Endothelial cell of umbilical vein (primary cell): Measurements from ENCODE around the gene DNAJC4.

Experiments
- EZH2 ChIP-seq: IDR thresholded peaks from 2 replicates; pipeline ENCODE4 v1.6.1; 2012; ENCODE audit warnings: borderline replicate concordance, low read depth, mild to moderate bottlenecking, moderate library complexity, low read length, inconsistent platforms; ENCODE audit not compliant: severe bottlenecking
- FOS ChIP-seq: IDR thresholded peaks from 2 replicates; pipeline ENCODE4 v1.6.1; 2011; ENCODE audit warnings: mild to moderate bottlenecking, low read length, moderate library complexity, borderline replicate concordance; ENCODE audit not compliant: insufficient read depth
- MYC ChIP-seq: IDR thresholded peaks from one replicate; pipeline ENCODE4 v1.6.1; 2011; ENCODE audit warnings: mild to moderate bottlenecking, low read depth, low read length
- POLR2A ChIP-seq: IDR thresholded peaks from 2 replicates; pipeline ENCODE4 v1.6.1; 2012; ENCODE audit warnings: low read depth, mild to moderate bottlenecking, control low read depth, low read length
- POLR2AphosphoS5 ChIP-seq: IDR thresholded peaks from 2 replicates; pipeline ENCODE4 v1.6.1; 2012; ENCODE audit warnings: low read depth, mild to moderate bottlenecking, control low read depth, low read length, moderate library complexity; ENCODE audit not compliant: insufficient read depth
- TF ChIP-seq, protein P1 (sequence below), 2 donors: IDR thresholded peaks; 1 replicate in 1 of 2; 2 replicates in 1 of 2; pipeline ENCODE4 v1.5.1; 2011; ENCODE audit warnings: low read length in 2 of 2, mild to moderate bottlenecking in 2 of 2, moderate library complexity in 2 of 2, control low read depth in 1 of 2, inconsistent platforms in 1 of 2, low read depth in 1 of 2; ENCODE audit not compliant: insufficient read depth in 1 of 2; ENCODE audit errors: extremely low read depth in 1 of 2

GRCh38 chr11:64250415-64251015, 20.2 kb downstream of the DNAJC4 start:
- TF ChIP-seq, protein P1, sequence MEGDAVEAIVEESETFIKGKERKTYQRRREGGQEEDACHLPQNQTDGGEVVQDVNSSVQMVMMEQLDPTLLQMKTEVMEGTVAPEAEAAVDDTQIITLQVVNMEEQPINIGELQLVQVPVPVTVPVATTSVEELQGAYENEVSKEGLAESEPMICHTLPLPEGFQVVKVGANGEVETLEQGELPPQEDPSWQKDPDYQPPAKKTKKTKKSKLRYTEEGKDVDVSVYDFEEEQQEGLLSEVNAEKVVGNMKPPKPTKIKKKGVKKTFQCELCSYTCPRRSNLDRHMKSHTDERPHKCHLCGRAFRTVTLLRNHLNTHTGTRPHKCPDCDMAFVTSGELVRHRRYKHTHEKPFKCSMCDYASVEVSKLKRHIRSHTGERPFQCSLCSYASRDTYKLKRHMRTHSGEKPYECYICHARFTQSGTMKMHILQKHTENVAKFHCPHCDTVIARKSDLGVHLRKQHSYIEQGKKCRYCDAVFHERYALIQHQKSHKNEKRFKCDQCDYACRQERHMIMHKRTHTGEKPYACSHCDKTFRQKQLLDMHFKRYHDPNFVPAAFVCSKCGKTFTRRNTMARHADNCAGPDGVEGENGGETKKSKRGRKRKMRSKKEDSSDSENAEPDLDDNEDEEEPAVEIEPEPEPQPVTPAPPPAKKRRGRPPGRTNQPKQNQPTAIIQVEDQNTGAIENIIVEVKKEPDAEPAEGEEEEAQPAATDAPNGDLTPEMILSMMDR (IDR thresholded peaks at IDR 0.05; ENCODE audit: extremely low read depth in 1 of 2, insufficient read depth in 1 of 2, low read depth in 1 of 2, low read length in 2 of 2): no peak
- TF ChIP-seq POLR2A (no peak), MYC (no peak), EZH2 (no peak), POLR2AphosphoS5 (no peak), FOS (no peak)
